NCI-H2196 (cell line): Measurements from ENCODE around the gene ADCY2.

Experiments
- DNase-seq: peaks from one replicate; lab custom pipeline; 2025; ENCODE audit not compliant: unreplicated experiment; lab: John Stamatoyannopoulos, UW

The ADCY2 gene

GRCh38 chr5:7395947-7396712, at the start of gene ADCY2:
Gene ADCY2, plus strand, starts transcription at chr5:7396138. Its CDS starts 159 bp downstream, at chr5:7396297.
- DNase-seq: no peak

GRCh38 chr5:7347377-7347776, 48.6 kb upstream of the ADCY2 start:
- DNase-seq: no peak

GRCh38 chr5:7348168-7348854, 47.6 kb upstream of the ADCY2 start:
- no peak for DNase-seq

GRCh38 chr5:7361593-7361992, 34.3 kb upstream of the ADCY2 start:
- no peak for DNase-seq

GRCh38 chr5:7363067-7363677, 32.8 kb upstream of the ADCY2 start:
- DNase-seq: no peak

GRCh38 chr5:7364226-7364875, 31.6 kb upstream of the ADCY2 start:
- DNase-seq: no peak

GRCh38 chr5:7367780-7368179, 28.2 kb upstream of the ADCY2 start:
- no peak for DNase-seq

GRCh38 chr5:7372399-7372798, 23.5 kb upstream of the ADCY2 start:
- no peak for DNase-seq

- no peak for DNase-seq
Observed at GRCh38 chr5:7374186-7374585, 21.8 kb upstream of the ADCY2 start.

- no peak for DNase-seq
Observed at GRCh38 chr5:7375457-7375856, 20.5 kb upstream of the ADCY2 start.

GRCh38 chr5:7376871-7377270, 19.1 kb upstream of the ADCY2 start:
- DNase-seq: no peak

- DNase-seq: no peak
Observed at GRCh38 chr5:7377761-7378160, 18.2 kb upstream of the ADCY2 start.

- DNase-seq: no peak
Observed at GRCh38 chr5:7382588-7382987, 13.3 kb upstream of the ADCY2 start.

- no peak for DNase-seq
Observed at GRCh38 chr5:7385681-7386080, 10.3 kb upstream of the ADCY2 start.

GRCh38 chr5:7388553-7388952, 7.4 kb upstream of the ADCY2 start:
- DNase-seq: no peak

- no peak for DNase-seq
Observed at GRCh38 chr5:7391215-7391614, 4.7 kb upstream of the ADCY2 start.

- DNase-seq: peak; percentile 42
Observed at GRCh38 chr5:7391814-7392692, 3.9 kb upstream of the ADCY2 start.

GRCh38 chr5:7392693-7393024, 3.3 kb upstream of the ADCY2 start:
- DNase-seq: no peak

- no peak for DNase-seq
Observed at GRCh38 chr5:7393921-7394799, 1.8 kb upstream of the ADCY2 start.

GRCh38 chr5:7394889-7395431, 978 bp upstream of the ADCY2 start:
- no peak for DNase-seq
